KOPT-K1 (cell line): ENCODE results near the gene SUPV3L1.

Experiments used
- H3K27ac ChIP-seq: fragments of 200-600 bp; sonication (generic); 2 replicates; pipeline ENCODE4 v1.5.1; 2016; ENCODE audit warnings: antibody characterized with exemption, mild to moderate bottlenecking, low read depth, low read length; ENCODE audit not compliant: poor library complexity, severe bottlenecking
- H3K36me3 ChIP-seq: fragments of 200-600 bp; sonication (generic); 2 replicates; pipeline ENCODE4 v1.5.1; 2017; ENCODE audit warnings: antibody characterized with exemption, mild to moderate bottlenecking, low read length, moderate library complexity; ENCODE audit not compliant: insufficient read depth
- H3K9me3 ChIP-seq: fragments of 200-600 bp; sonication (generic); 2 replicates; pipeline ENCODE4 v1.5.1; 2017; ENCODE audit warnings: antibody characterized with exemption, low read length, mild to moderate bottlenecking; ENCODE audit not compliant: insufficient read depth, poor library complexity, severe bottlenecking

The SUPV3L1 gene

DNA sequence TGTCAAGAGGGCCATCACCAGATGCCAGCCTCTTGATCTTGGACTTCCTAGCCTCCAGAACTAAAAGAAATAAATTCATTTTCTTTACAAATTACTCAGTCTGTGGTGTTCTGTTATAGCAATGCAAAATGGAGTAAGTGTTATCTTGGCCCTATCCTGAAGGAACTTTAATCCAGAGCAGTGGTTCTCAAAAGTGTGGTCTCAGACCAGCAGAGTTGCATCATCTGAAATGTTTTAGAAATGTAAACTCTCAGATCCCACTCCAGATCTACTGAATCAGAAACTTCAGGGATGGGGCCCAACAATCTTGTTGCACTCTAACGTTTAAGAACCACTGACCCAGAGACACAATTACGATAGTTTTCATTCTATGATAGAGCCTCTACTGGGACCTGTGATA lies 3.2 kb upstream of the SUPV3L1 start:
- Histone ChIP-seq H3K9me3 (no peaks in the 10 kb centered on the region), H3K36me3 (peaks cover 16% of the 10 kb centered on the region), H3K27ac (no peak overlapping the region)

DNA sequence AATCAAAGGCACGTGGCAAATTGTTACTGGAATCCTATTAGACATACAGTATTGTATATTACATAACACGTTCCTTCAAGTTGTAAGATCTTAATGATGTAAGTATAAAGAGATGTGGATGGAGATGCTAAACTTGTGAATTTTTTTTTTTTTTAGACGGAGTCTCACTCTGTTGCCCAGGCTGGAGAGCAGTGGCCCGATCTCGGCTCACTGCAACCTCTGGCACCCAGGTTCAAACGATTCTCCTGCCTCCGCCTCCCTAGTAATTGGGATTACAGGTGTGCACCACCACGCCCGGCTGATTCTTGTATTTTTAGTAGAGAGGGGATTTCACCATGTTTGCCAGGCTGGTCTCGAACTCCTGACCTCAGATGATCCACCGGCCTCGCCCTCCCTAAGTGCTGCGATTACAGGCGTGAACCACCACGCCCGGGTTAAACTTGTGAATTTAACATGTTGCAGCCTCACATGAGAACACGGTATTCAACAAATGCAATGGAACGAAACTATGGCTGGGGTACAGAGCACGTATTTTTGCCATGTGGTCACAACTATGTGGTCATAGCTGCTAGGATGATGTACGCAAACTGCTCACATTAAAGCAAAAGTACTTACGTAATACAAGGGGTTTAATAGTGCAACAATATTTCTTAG lies 818 bp upstream of the SUPV3L1 start:
- H3K9me3 ChIP-seq, result no peaks in the 10 kb centered on the region

DNA sequence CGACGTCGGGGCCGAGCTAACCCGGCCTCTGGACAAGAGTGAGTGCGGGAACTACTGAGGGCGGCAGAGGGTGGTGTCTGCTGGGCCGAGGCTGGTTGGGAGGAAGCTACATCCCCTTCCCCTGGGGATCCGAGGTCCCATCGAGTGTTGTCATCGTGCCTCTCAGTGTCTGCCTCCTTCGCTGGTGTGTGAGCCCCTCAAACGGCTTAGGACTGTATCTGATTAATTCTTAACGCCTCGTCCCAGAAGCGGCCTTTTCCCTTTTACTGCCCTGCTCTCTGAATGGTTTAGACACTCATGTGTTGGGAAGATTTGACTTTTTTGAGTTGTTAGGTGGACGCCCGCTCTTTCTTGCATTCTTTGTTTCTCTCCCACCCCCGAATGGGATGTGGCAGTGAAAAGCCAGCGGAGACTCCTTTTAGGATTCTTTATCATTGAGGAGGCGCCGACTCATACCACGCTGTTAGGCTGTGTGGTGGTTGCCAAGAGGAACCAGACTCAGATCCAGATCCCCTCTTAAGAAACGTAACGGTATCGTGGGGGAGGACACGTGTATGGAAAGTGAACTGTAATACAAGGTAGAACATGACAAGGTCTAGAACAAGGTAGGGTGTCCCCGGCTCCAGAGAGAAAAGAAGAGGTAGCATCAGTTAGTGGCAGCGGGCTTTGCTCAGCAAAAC lies 631 bp downstream of the SUPV3L1 start:
- H3K27ac ChIP-seq, result peak overlapping the region; percentile 92
- no peaks in the 10 kb centered on the region for H3K9me3 ChIP-seq
- peaks cover 26% of the 10 kb centered on the region for H3K36me3 ChIP-seq

More for the DNA sequence above, 818 bp upstream of the SUPV3L1 start:
- Histone ChIP-seq H3K36me3 (peaks cover 15% of the 10 kb centered on the region), H3K27ac (peak overlapping the region; percentile 92)

DNA sequence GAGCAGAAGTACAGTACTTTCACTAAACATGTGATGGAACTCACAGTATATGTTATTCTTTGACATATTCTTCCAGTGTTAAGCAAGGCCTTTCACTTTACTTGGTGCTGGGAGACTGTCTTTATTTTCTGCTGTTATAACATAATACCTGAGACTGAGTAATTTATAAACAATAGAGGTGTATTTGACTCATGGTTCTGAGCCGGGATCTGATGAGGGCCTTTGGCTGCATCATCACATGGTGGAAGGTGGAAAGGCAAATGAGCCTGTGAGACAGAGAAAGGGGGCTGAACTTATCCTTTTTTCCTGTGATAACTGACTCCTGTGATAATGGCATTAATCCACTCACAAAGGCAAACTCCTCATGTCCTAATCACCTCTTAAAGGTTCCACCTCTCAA lies 1.4 kb downstream of the SUPV3L1 start:
- H3K27ac ChIP-seq, result no peak overlapping the region
- peaks cover 33% of the 10 kb centered on the region for H3K36me3 ChIP-seq
- H3K9me3 ChIP-seq, result no peaks in the 10 kb centered on the region

DNA sequence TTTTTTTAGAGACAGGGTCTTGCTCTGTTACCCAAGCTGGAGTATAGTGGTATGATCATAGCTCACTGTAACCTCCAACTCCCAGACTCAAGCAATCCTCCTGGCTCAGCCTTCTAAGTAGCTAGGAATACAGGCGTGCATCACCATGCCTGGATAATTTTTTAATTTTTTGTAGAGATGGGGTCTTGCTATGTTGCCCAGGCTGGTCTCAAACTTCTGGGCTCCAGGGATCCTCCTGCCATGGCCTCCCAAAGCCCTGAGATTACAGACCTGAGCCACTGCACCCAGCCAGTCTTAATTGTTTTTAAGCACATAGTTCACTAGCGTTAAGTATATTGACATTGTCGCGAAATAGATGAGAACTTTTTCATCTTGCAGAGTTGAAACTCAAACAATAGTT lies 2.0 kb downstream of the SUPV3L1 start:
- Histone ChIP-seq H3K27ac (no peak overlapping the region), H3K9me3 (no peaks in the 10 kb centered on the region), H3K36me3 (peaks cover 39% of the 10 kb centered on the region)

DNA sequence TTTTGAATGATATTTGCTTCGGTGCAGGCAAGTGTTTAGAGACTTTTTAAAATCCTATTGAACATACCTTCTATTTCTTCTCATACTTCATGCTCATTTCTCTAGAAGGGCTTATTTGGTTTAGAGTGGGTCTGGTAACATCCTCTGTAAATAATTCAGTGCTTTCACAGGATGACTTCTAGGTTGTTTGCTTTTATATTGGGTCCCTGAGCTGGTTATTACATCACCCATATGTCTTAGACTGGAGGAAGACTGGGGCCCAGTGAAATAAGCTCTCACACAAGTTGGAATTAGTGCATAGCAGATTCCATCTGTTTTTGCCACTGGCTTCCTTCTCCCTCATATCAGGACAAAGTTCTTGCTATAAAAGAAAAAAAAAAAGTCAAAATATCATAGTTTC lies 6.5 kb downstream of the SUPV3L1 start:
- peaks cover 84% of the 10 kb centered on the region for H3K36me3 ChIP-seq
- H3K27ac ChIP-seq, result no peak overlapping the region
- H3K9me3 ChIP-seq, result no peaks in the 10 kb centered on the region

DNA sequence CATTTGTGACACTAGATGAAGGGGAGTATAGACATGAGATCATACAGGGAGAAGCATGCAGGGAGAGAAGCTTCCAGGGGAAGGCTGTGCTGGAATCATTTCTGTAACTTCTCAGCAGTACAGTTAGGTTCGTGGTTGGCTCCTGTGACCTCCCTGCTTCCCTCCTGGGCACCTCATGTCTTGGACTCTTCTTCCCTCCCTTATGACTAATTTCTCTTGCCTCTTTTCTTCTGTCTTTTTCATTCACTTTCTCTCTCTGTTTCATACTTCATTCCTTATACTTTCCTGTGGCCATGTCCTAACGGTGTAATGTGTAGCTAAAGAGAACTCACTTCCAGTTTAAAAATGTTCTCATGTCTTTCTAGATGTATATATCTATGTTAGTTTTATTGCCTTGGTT lies 21.0 kb downstream of the SUPV3L1 start:
- H3K27ac ChIP-seq, result no peak overlapping the region
- H3K36me3 ChIP-seq, result peaks cover 94% of the 10 kb centered on the region

DNA sequence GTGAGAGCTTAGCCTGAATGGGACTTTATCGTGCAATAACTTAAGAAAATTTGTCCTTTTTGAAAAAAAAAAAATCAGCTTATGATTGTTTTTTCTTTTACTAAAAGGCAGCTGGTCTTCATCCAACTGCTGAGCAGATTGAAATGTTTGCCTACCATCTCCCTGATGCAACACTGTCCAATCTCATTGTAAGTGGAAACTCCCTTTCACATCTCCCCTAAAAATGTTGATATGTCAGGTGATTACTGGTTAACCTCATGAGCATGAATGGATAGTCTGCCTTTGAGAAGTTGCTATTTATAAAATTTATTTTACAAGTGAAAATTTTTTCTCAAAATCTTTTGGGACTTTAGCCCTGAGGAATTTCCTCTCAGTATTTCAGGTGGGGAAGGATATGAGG lies 22.3 kb downstream of the SUPV3L1 start:
- Histone ChIP-seq H3K9me3 (no peaks in the 10 kb centered on the region), H3K27ac (no peak overlapping the region), H3K36me3 (peaks cover 94% of the 10 kb centered on the region)

More for the DNA sequence above, 21.0 kb downstream of the SUPV3L1 start:
- H3K9me3 ChIP-seq, result no peaks in the 10 kb centered on the region

DNA sequence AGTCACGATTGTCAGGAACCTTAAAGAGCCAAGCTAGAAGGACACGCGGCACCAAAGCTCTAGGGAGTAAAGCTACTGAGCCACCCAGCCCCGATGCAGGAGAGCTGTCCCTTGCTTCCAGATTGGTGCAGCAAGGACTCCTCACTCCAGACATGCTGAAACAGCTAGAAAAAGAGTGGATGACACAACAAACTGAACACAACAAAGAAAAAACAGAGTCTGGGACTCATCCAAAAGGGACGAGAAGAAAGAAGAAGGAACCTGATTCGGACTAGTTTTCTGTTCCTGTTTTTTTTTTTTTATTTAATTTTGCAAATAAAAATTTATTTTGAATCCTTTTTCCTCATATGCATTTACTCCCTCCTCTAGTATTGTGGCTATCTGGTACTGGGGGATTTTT lies 28.7 kb downstream of the SUPV3L1 start:
- Histone ChIP-seq H3K9me3 (no peaks in the 10 kb centered on the region), H3K27ac (no peak overlapping the region), H3K36me3 (peaks cover 62% of the 10 kb centered on the region)

DNA sequence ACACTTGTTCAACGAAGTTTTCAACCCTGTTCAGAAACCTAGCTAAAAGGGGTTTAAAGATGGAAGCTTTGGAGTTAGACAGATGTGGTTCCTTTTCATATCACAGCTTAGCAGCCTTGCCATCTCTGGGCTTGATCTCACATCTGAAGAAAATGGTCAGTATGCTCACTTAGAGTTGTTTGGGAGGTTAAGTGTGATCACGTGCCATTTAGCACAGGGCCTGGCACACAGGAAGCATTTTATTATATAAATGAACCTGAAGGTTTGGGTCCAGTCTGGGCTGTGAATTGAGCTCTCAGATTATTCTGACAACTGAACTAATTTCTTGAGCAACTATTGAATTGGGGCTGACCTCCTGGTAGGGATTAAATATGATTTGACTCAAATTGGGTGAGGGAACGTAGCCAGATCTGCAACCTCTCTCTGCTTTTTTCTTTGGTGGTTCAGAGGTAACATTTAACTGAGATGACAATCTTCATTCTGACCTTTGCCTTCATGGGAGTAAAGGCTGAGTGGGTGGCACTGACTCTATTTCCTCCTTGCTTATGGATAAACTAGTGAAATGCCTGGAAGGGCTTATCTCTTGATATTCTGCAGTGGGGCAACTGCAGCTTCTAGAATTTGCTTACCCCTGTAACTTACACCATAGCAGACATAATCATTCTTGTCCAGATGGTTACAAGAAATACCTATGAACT lies 29.9 kb downstream of the SUPV3L1 start:
- Histone ChIP-seq H3K27ac (no peak overlapping the region), H3K9me3 (no peaks in the 10 kb centered on the region), H3K36me3 (peaks cover 50% of the 10 kb centered on the region)

DNA sequence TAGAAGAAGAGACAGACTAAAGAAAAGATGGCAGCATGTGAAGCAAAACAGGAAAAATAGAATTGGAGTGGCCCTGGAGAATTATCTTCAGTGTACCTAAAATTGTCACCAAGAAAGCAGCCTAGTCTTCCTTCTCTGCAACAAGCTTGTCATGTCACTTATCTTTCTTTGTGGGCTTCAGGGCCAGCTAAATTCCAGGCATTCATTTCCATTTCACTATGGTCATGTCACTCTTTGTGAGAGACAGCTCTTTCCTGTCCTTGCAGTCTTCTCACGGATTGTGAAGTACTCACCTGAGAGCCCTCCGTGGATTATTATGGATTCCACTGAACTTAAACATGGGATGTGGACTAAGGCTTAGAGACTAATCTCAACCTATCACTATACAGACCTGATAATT lies 31.1 kb downstream of the SUPV3L1 start:
- Histone ChIP-seq H3K9me3 (no peaks in the 10 kb centered on the region), H3K36me3 (peaks cover 38% of the 10 kb centered on the region), H3K27ac (no peak overlapping the region)

DNA sequence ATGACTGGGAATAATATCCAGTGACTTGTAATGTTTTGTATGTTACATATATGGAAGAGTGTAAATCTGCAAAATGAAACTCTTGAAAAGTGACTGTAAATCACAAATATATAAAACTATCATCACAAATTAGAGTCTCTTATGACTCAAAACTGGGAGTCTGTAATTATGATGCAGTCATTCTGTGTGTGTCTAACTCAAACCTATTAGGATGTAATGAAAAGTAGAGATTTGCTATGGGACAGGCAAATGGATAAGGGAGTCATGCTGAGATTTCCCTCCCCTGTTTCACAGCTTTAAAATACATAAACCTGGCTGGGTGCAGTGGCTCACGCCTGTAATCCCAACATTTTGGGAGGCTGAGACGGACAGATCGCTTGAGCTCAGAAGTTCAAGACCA lies 31.5 kb downstream of the SUPV3L1 start:
- H3K9me3 ChIP-seq, result no peaks in the 10 kb centered on the region
- H3K36me3 ChIP-seq, result peaks cover 34% of the 10 kb centered on the region
- no peak overlapping the region for H3K27ac ChIP-seq

DNA sequence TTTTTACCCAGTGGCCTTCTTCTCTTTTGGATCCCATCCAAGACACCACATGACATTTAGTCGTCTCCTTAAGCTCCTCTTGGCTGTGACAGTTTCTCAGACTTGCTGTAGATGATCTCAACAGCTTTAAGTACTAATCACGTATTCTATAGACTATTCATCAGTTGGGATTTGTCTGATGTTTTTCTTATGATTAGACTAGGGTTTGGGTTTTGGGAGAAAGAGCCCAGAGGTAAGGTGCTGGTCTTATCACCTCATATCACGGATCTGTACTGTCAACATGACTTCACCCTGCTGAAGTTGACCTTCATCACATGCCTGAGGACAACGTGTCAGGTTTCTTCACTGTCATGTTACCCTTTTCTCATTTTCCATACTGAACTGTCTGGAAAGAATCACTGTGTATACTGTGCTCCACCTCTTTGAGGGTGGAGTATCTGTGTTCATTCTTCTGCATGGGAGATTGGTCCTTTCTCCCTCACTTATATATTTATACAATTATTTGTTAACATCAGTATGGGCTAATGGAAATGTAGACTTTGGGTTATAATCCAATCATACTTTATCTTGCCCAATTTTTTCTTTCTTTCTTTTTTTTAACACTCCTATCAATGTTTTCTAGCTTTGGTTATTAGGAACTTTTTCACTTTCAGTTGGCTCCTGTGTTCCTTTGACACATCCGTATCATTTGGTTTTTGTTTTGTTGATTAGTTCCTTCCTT lies 33.7 kb downstream of the SUPV3L1 start:
- Histone ChIP-seq H3K9me3 (no peaks in the 10 kb centered on the region), H3K36me3 (peaks cover 12% of the 10 kb centered on the region), H3K27ac (no peak overlapping the region)

DNA sequence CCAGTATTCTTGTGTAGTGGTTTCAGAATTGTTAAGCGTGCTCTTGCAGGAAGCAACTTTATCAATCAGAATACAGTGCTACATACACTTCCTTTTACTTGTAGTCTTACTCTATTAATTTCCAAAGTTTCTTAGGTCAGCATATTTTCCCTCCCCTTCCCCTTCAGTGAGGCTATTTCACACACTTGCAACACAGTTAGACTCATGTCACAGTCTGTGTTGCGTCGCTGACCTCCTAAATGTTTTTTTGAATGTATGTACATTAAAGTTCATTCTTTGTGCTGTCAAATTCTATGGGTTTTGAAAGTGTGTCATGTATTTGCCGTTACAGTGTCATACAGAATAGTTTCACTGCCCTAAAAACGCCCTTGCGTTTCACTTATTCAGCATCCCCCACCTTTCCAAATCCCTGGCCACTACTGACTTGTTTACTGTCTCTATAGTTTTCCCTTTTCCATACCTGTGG lies 34.7 kb downstream of the SUPV3L1 start:
- no peak overlapping the region for H3K27ac ChIP-seq
- H3K9me3 ChIP-seq, result no peaks in the 10 kb centered on the region

More for the DNA sequence above, 34.7 kb downstream of the SUPV3L1 start:
- peaks cover 2% of the 10 kb centered on the region; the same call in 1 of the 2 replicates for H3K36me3 ChIP-seq
